ENCODE results near the gene POU3F1.

POU3F1 gene

DNA sequence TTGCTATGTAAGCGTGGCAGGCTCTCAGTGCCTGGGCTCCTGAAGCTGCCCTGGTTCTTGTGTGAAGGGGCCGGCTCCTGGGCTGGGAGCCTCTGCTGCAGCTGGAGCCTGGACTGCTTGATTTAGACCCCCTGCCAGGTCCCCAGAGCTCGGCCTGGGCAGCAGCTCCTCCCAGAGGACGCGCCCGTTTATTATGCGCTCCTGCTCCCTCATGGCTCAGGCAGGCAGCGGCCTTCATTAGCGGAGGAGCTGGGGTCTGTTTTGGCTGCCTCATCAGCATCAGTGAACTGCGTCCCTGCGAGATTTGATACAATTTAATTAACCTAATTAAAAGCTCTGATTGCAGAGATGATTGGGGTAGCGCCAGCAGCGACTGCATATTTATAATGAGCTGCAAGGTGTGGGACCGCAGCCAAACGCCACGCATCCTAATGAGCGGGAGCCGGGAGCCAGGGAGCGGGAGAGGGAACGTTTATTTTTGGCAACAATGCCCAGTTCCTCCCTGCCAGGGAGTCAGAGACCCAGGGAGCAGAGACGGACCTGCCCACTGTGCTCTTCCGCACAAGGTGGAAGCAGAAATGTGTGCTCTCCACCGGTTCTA lies 17.4 kb downstream of the POU3F1 start:
- peaks cover 19% of the 10 kb centered on the region for H3K36me3 ChIP-seq (ENCODE audit: low read depth)
- no peaks in the 10 kb centered on the region for H3K9me3 ChIP-seq (ENCODE audit: severe bottlenecking)
- peaks cover 49% of the 10 kb centered on the region for H3K4me1 ChIP-seq (ENCODE audit: insufficient read depth, poor library complexity, severe bottlenecking)
- H3K27me3 ChIP-seq (ENCODE audit: insufficient read depth, poor library complexity, severe bottlenecking), result no peaks in the 10 kb centered on the region
- no peak overlapping the region for H3K4me3 ChIP-seq (ENCODE audit: severe bottlenecking)
- peak overlapping the region; percentile 90 for H3K27ac ChIP-seq (ENCODE audit: poor library complexity, severe bottlenecking)
- no peak for DNase-seq (ENCODE audit: low spot score)
- TF ChIP-seq, protein P1, sequence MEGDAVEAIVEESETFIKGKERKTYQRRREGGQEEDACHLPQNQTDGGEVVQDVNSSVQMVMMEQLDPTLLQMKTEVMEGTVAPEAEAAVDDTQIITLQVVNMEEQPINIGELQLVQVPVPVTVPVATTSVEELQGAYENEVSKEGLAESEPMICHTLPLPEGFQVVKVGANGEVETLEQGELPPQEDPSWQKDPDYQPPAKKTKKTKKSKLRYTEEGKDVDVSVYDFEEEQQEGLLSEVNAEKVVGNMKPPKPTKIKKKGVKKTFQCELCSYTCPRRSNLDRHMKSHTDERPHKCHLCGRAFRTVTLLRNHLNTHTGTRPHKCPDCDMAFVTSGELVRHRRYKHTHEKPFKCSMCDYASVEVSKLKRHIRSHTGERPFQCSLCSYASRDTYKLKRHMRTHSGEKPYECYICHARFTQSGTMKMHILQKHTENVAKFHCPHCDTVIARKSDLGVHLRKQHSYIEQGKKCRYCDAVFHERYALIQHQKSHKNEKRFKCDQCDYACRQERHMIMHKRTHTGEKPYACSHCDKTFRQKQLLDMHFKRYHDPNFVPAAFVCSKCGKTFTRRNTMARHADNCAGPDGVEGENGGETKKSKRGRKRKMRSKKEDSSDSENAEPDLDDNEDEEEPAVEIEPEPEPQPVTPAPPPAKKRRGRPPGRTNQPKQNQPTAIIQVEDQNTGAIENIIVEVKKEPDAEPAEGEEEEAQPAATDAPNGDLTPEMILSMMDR (IDR thresholded peaks at IDR 0.05; ENCODE audit: poor library complexity, severe bottlenecking), result no peak
- ATAC-seq (ENCODE audit: low read depth), result no peak

DNA sequence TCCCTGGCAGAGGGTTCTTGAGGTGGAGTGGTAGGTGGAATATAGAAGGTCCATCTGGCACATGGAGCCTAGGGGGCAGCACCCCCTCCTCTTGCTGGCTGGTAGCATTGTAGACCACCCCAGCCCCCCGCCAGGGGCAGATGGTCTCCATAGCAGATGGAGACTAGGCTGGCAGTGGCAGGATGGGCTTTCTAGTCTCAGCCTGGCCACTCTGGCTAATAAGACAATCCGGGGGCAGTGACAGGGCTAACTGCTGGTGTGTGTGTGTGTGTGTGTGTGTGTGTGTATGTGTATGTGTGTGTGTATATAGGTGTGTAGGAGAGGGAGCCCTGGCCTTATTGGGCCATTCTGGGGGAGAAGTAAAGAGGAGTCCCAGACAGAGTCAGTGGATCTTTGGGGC lies 17.9 kb downstream of the POU3F1 start:
- TF ChIP-seq, protein P1 (IDR thresholded peaks at IDR 0.05; ENCODE audit: poor library complexity, severe bottlenecking), result no peak
- H3K27me3 ChIP-seq (ENCODE audit: insufficient read depth, poor library complexity, severe bottlenecking), result no peaks in the 10 kb centered on the region
- H3K27ac ChIP-seq (ENCODE audit: poor library complexity, severe bottlenecking), result peak overlapping the region; percentile 90
- DNase-seq (ENCODE audit: low spot score) (no peak), ATAC-seq (ENCODE audit: low read depth) (no peak)
- H3K4me1 ChIP-seq (ENCODE audit: insufficient read depth, poor library complexity, severe bottlenecking), result peaks cover 49% of the 10 kb centered on the region
- H3K4me3 ChIP-seq (ENCODE audit: severe bottlenecking), result no peak overlapping the region
- H3K36me3 ChIP-seq (ENCODE audit: low read depth), result peaks cover 24% of the 10 kb centered on the region
- no peaks in the 10 kb centered on the region for H3K9me3 ChIP-seq (ENCODE audit: severe bottlenecking)

DNA sequence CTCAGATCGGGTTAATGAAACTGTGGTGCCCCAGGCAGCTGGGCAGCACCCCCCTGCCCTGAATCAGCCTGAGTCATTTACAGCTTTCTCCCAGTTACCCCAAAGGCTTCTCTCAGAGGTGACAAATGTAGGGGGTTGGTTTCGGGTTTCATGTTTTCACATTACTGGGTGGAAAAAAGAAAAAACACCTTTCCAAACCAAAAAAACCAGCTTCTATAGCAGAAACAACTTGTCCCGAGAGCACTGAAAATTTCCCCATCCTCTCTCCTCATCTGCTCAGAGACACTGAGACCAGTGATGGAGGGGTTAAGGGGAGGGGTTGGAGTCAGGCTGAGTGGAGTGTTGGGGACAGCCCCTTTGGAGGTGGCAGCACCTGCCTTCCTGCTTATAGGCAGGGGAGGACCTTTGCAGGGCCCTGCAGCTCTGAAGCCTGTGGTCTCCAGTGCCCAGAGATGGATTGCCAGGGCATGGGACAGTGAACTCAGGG lies 18.4 kb downstream of the POU3F1 start:
- Histone ChIP-seq H3K4me1 (ENCODE audit: insufficient read depth, poor library complexity, severe bottlenecking) (peaks cover 49% of the 10 kb centered on the region), H3K36me3 (ENCODE audit: low read depth) (peaks cover 29% of the 10 kb centered on the region), H3K27ac (ENCODE audit: poor library complexity, severe bottlenecking) (peak overlapping the region; percentile 90), H3K4me3 (ENCODE audit: severe bottlenecking) (no peak overlapping the region), H3K9me3 (ENCODE audit: severe bottlenecking) (no peaks in the 10 kb centered on the region), H3K27me3 (ENCODE audit: insufficient read depth, poor library complexity, severe bottlenecking) (no peaks in the 10 kb centered on the region)
- peak; percentile 24 for ATAC-seq (ENCODE audit: low read depth)
- DNase-seq (ENCODE audit: low spot score), result no peak
- TF ChIP-seq, protein P1 (IDR thresholded peaks at IDR 0.05; ENCODE audit: poor library complexity, severe bottlenecking), result no peak

DNA sequence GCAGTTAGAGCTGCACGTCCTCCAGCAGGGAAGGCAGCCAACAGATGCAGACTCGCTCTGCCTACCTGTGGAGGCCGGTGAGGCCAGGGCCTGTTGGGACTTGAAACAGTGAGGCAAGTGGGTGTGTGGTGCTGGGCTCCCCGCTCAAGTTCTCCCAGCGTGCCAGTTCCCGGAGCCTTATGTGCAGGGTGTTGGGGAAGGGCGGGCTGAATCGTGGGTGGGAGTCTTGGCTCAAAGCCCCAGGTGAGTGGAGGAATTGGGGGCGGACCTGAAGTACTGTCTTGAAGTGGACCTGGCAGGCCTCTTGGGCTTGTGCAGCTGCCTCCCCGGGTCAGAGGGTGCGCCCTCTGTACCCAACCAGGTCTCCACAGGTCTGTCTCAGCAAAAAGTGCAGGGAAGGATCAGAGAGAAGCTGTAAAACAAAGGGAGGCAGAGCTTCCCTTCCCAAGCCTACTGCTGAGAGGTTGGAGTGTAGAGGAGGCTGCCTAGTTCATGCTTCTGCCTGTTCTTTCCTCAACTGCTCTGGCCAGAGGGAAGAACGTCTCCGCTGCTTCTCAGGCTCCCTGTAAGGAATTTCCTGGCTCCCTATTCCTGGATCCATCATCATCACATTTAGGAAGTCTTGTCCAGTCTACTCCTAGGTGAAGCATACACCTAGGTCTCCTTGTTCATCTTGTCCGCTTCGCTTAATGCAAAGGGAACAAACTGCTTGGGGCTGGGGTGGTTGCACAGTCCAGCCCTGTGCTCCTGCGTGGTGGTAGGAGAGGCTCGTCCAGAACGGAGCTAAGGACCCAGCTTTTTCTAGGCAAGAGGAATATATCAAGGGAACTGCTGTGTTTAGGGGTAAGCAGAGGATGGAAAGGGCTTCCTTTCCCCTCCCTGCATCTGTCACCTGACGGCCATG lies 19.1 kb downstream of the POU3F1 start:
- H3K9me3 ChIP-seq (ENCODE audit: severe bottlenecking), result no peaks in the 10 kb centered on the region
- peaks cover 49% of the 10 kb centered on the region for H3K4me1 ChIP-seq (ENCODE audit: insufficient read depth, poor library complexity, severe bottlenecking)
- DNase-seq (ENCODE audit: low spot score) (peak; percentile 94), ATAC-seq (ENCODE audit: low read depth) (peak; percentile 76)
- peak overlapping the region; percentile 90 for H3K27ac ChIP-seq (ENCODE audit: poor library complexity, severe bottlenecking)
- peaks cover 36% of the 10 kb centered on the region for H3K36me3 ChIP-seq (ENCODE audit: low read depth)
- no peaks in the 10 kb centered on the region for H3K27me3 ChIP-seq (ENCODE audit: insufficient read depth, poor library complexity, severe bottlenecking)
- TF ChIP-seq, protein P1 (IDR thresholded peaks at IDR 0.05; ENCODE audit: poor library complexity, severe bottlenecking), result no peak
- no peak overlapping the region for H3K4me3 ChIP-seq (ENCODE audit: severe bottlenecking)

Data from RWPE2 (cell line).